HEK293 (cell line): ENCODE results near the gene SMC1B.

Experiments used
- CTCF ChIA-PET: fragments of 350-600 bp; formaldehyde crosslinking; extraction: SDS; loops from one replicate; lab custom pipeline; 2021; ENCODE audit warnings: antibody characterized with exemption; lab: Yijun Ruan, JAX
- POLR2A ChIA-PET: fragments of 300-600 bp; formaldehyde crosslinking; extraction: SDS; loops from one replicate; lab custom pipeline; 2020; ENCODE audit warnings: antibody characterized with exemption, inconsistent platforms; lab: Yijun Ruan, JAX
- H3K27ac ChIP-seq: fragments of 200-500 bp; sonication (Bioruptor generic); 2 replicates; pipeline ENCODE4 v1.5.1; 2014; ENCODE audit warnings: low read depth, low read length, control low read depth, inconsistent platforms; ENCODE audit errors: extremely low read depth
- H3K36me3 ChIP-seq, 2 experiments: fragments of 200-500 bp in 1 of 2; sonication (Bioruptor generic) in 1 of 2; 1 replicate in 1 of 2; 2 replicates in 1 of 2; pipeline ENCODE4 v1.5.1; 2014 to 2017; ENCODE audit warnings: inconsistent platforms in 2 of 2, low read length in 2 of 2; ENCODE audit not compliant: control insufficient read depth in 2 of 2, insufficient read depth in 1 of 2
- H3K4me1 ChIP-seq: fragments of 200-500 bp; sonication (Bioruptor generic); 2 replicates; pipeline ENCODE4 v1.5.1; 2014; ENCODE audit warnings: mild to moderate bottlenecking, low read length, inconsistent platforms; ENCODE audit not compliant: control insufficient read depth, insufficient read depth
- H3K4me3 ChIP-seq: 2 replicates; pipeline ENCODE4 v1.5.1; 2011; ENCODE audit warnings: low read depth, mild to moderate bottlenecking, control low read depth, low read length, moderate library complexity
- H3K9me3 ChIP-seq: fragments of 200-500 bp; sonication (Bioruptor generic); 2 replicates; pipeline ENCODE4 v1.5.1; 2014; ENCODE audit warnings: low read depth, low read length, inconsistent platforms; ENCODE audit not compliant: control insufficient read depth, insufficient read depth
- PRDM1 ChIP-seq: fragments of 450-650 bp; formaldehyde crosslinking; IDR thresholded peaks from 2 replicates; pipeline ENCODE4; 2016; ENCODE audit warnings: missing biosample characterization, missing genetic modification characterization
- RBAK ChIP-seq: fragments of 450-650 bp; formaldehyde crosslinking; IDR thresholded peaks from 2 replicates; pipeline ENCODE4 v1.5.1; 2016; ENCODE audit warnings: missing biosample characterization, missing genetic modification characterization
- ZBTB49 ChIP-seq: fragments of 450-650 bp; formaldehyde crosslinking; IDR thresholded peaks from 2 replicates; pipeline ENCODE4 v1.5.1; 2016; ENCODE audit warnings: missing biosample characterization, missing genetic modification characterization, low read depth
- ZBTB8A ChIP-seq: fragments of 450-650 bp; formaldehyde crosslinking; IDR thresholded peaks from 2 replicates; pipeline ENCODE4 v1.5.1; 2016; ENCODE audit warnings: missing biosample characterization, missing genetic modification characterization
- ZIC2 ChIP-seq: fragments of 450-650 bp; formaldehyde crosslinking; IDR thresholded peaks from 2 replicates; pipeline ENCODE4 v1.5.1; 2016; ENCODE audit warnings: missing biosample characterization, missing genetic modification characterization
- ZNF121 ChIP-seq: fragments of 450-650 bp; formaldehyde crosslinking; IDR thresholded peaks from 2 replicates; pipeline ENCODE4 v1.5.1; 2016; ENCODE audit warnings: missing biosample characterization, missing genetic modification characterization
- ZNF132 ChIP-seq: fragments of 450-650 bp; formaldehyde crosslinking; IDR thresholded peaks from 2 replicates; pipeline ENCODE4 v1.5.1; 2017; ENCODE audit warnings: missing biosample characterization, missing genetic modification characterization, borderline replicate concordance
- ZNF169 ChIP-seq: fragments of 450-650 bp; formaldehyde crosslinking; IDR thresholded peaks from 2 replicates; pipeline ENCODE4 v1.5.1; 2016; ENCODE audit warnings: missing biosample characterization, missing genetic modification characterization
- ZNF223 ChIP-seq: fragments of 450-650 bp; formaldehyde crosslinking; IDR thresholded peaks from 2 replicates; pipeline ENCODE4 v1.5.1; 2016; ENCODE audit warnings: missing biosample characterization, missing genetic modification characterization
- ZNF23 ChIP-seq: fragments of 450-650 bp; formaldehyde crosslinking; IDR thresholded peaks from 2 replicates; pipeline ENCODE4 v1.5.1; 2016; ENCODE audit warnings: missing biosample characterization, missing genetic modification characterization, borderline replicate concordance
- ZNF266 ChIP-seq: fragments of 450-650 bp; formaldehyde crosslinking; IDR thresholded peaks from 2 replicates; pipeline ENCODE4 v1.5.1; 2016; ENCODE audit warnings: missing biosample characterization, missing genetic modification characterization, low read depth
- ZNF280D ChIP-seq: fragments of 450-650 bp; formaldehyde crosslinking; IDR thresholded peaks from 2 replicates; pipeline ENCODE4 v1.5.1; 2016; ENCODE audit warnings: missing biosample characterization, missing genetic modification characterization
- ZNF37A ChIP-seq: fragments of 450-650 bp; IDR thresholded peaks from 2 replicates; pipeline ENCODE4 v1.5.1; 2018; ENCODE audit warnings: missing biosample characterization, missing genetic modification characterization
- ZNF488 ChIP-seq: fragments of 450-650 bp; formaldehyde crosslinking; IDR thresholded peaks from 2 replicates; pipeline ENCODE4 v1.5.1; 2016; ENCODE audit warnings: missing biosample characterization, missing genetic modification characterization
- ZNF518A ChIP-seq: fragments of 450-650 bp; formaldehyde crosslinking; conservative IDR thresholded peaks from 2 replicates; pipeline ENCODE4 v1.5.1; 2016; ENCODE audit warnings: low read depth, missing biosample characterization, missing genetic modification characterization
- ZNF580 ChIP-seq: fragments of 450-650 bp; formaldehyde crosslinking; IDR thresholded peaks from 2 replicates; pipeline ENCODE4 v1.5.1; 2016; ENCODE audit warnings: missing biosample characterization, missing genetic modification characterization
- ZNF621 ChIP-seq: fragments of 450-650 bp; formaldehyde crosslinking; IDR thresholded peaks from 2 replicates; pipeline ENCODE4 v1.5.1; 2017; ENCODE audit warnings: missing biosample characterization, missing genetic modification characterization
- ZNF639 ChIP-seq: fragments of 450-650 bp; formaldehyde crosslinking; IDR thresholded peaks from 2 replicates; pipeline ENCODE4 v1.5.1; 2016; ENCODE audit warnings: missing biosample characterization, missing genetic modification characterization
- ZNF76 ChIP-seq: fragments of 450-650 bp; formaldehyde crosslinking; IDR thresholded peaks from 2 replicates; pipeline ENCODE4; 2016; ENCODE audit warnings: low read depth, missing biosample characterization, missing genetic modification characterization, borderline replicate concordance
- ZNF791 ChIP-seq: fragments of 450-650 bp; formaldehyde crosslinking; IDR thresholded peaks from 2 replicates; pipeline ENCODE4 v1.5.1; 2016; ENCODE audit warnings: missing biosample characterization, missing genetic modification characterization

The SMC1B gene

GRCh38 chr22:45446216-45446615 is 32.8 kb upstream of the SMC1B start:
- ChIA-PET CTCF (no interaction called here), POLR2A (no interaction called here)
- no peak for TF ChIP-seq ZIC2
- TF ChIP-seq ZNF23 (tag by site-specific recombination): no peak
- no peak for TF ChIP-seq ZNF280D (tag by site-specific recombination)
- no peak for TF ChIP-seq ZNF121 (tag by site-specific recombination)
- TF ChIP-seq ZNF132 (tag by site-specific recombination): no peak
- TF ChIP-seq ZNF791 (tag by site-specific recombination): no peak
- TF ChIP-seq ZNF76 (tag by site-specific recombination): no peak
- TF ChIP-seq RBAK (tag by site-specific recombination): no peak
- no peak for TF ChIP-seq ZNF223 (tag by site-specific recombination)
- TF ChIP-seq ZNF639 (tag by site-specific recombination): no peak
- TF ChIP-seq ZNF488 (tag by site-specific recombination): no peak
- no peak for TF ChIP-seq ZNF580
- TF ChIP-seq ZNF621 (tag by site-specific recombination): no peak
- no peak for TF ChIP-seq PRDM1
- no peak for TF ChIP-seq ZBTB49
- no peaks in the 10 kb centered on the region for H3K36me3 ChIP-seq
- no peaks in the 10 kb centered on the region for H3K4me1 ChIP-seq
- H3K9me3 ChIP-seq: no peaks in the 10 kb centered on the region
- no peak overlapping the region for H3K27ac ChIP-seq
- no peak overlapping the region for H3K4me3 ChIP-seq

GRCh38 chr22:45445031-45445710 is 31.8 kb upstream of the SMC1B start:
- H3K9me3 ChIP-seq: no peaks in the 10 kb centered on the region
- ChIA-PET CTCF (interaction anchor here (6.3 kb wide), 1 partner anchor 108 kb away, joined by 63 read pairs; no protein-coding TSS in a partner anchor), POLR2A (no interaction called here)
- H3K4me1 ChIP-seq: no peaks in the 10 kb centered on the region
- no peaks in the 10 kb centered on the region for H3K36me3 ChIP-seq
- H3K27ac ChIP-seq: no peak overlapping the region
- no peak overlapping the region for H3K4me3 ChIP-seq
- no peak for TF ChIP-seq ZNF266 (tag by site-specific recombination)
- TF ChIP-seq ZNF37A (tag by site-specific recombination): no peak
- no peak for TF ChIP-seq RBAK (tag by site-specific recombination)
- TF ChIP-seq ZBTB8A: no peak
- no peak for TF ChIP-seq ZNF169 (tag by site-specific recombination)
- TF ChIP-seq ZNF518A (tag by site-specific recombination): no peak
